Trophoblast cell (in vitro differentiated cells and primary cell): Measurements from ENCODE around the gene TEAD3.

ENCODE experiments used
- DNase-seq, 2 donors: peaks; one replicate each; pipeline ENCODE4 v3.0.0-alpha.2; 2016
- H2AFZ ChIP-seq: 2 replicates; pipeline ENCODE4 v1.6.1; 2013; ENCODE audit warnings: low read length, moderate library complexity, mild to moderate bottlenecking; ENCODE audit not compliant: insufficient read depth, poor library complexity
- H2AK5ac ChIP-seq: 2 replicates; pipeline ENCODE4 v1.6.1; 2013; ENCODE audit warnings: mild to moderate bottlenecking, low read length
- H2BK120ac ChIP-seq: 2 replicates; pipeline ENCODE4 v1.6.1; 2013; ENCODE audit warnings: low read length, mild to moderate bottlenecking, moderate library complexity; ENCODE audit not compliant: insufficient read depth, poor library complexity
- H2BK12ac ChIP-seq: 2 replicates; pipeline ENCODE4 v1.6.1; 2013; ENCODE audit warnings: mild to moderate bottlenecking, low read length, moderate library complexity
- H2BK5ac ChIP-seq: 2 replicates; pipeline ENCODE4 v1.6.1; 2013; ENCODE audit warnings: low read length, low read depth, moderate library complexity, mild to moderate bottlenecking; ENCODE audit not compliant: poor library complexity
- H3K14ac ChIP-seq: 2 replicates; pipeline ENCODE4 v1.6.1; 2013; ENCODE audit warnings: mild to moderate bottlenecking, low read length
- H3K18ac ChIP-seq: 2 replicates; pipeline ENCODE4 v1.6.1; 2013; ENCODE audit warnings: mild to moderate bottlenecking, low read length
- H3K23ac ChIP-seq: 2 replicates; pipeline ENCODE4 v1.6.1; 2013; ENCODE audit warnings: low read length
- H3K27ac ChIP-seq: 2 replicates; pipeline ENCODE4 v1.5.1; 2013; ENCODE audit warnings: low read depth, mild to moderate bottlenecking, inconsistent platforms, low read length, moderate library complexity
- H3K27me3 ChIP-seq: 2 replicates; pipeline ENCODE4 v1.6.1; 2013; ENCODE audit warnings: inconsistent platforms, mild to moderate bottlenecking, low read length, moderate library complexity; ENCODE audit not compliant: insufficient read depth
- H3K36me3 ChIP-seq, 2 experiments: 1 replicate in 1 of 2; 2 replicates in 1 of 2; pipeline ENCODE4 v1.6.1; 2013; ENCODE audit warnings: low read length in 2 of 2, mild to moderate bottlenecking in 2 of 2, moderate library complexity in 1 of 2; ENCODE audit not compliant: insufficient read depth in 2 of 2, control insufficient read depth in 1 of 2
- H3K4ac ChIP-seq: 2 replicates; pipeline ENCODE4 v1.6.1; 2013; ENCODE audit warnings: low read depth, mild to moderate bottlenecking, low read length, moderate library complexity
- H3K4me1 ChIP-seq, 2 experiments: 1 replicate in 1 of 2; 2 replicates in 1 of 2; pipeline ENCODE4 v1.6.1; 2013; ENCODE audit warnings: low read length in 2 of 2, mild to moderate bottlenecking in 2 of 2, moderate library complexity in 1 of 2; ENCODE audit not compliant: insufficient read depth in 2 of 2, control insufficient read depth in 1 of 2
- H3K4me2 ChIP-seq: 2 replicates; pipeline ENCODE4 v1.6.1; 2013; ENCODE audit warnings: inconsistent platforms, mild to moderate bottlenecking, low read length, moderate library complexity
- H3K4me3 ChIP-seq: 2 replicates; pipeline ENCODE4 v1.5.1; 2013; ENCODE audit warnings: mild to moderate bottlenecking, low read depth, low read length, inconsistent platforms
- H3K79me1 ChIP-seq: one replicate; pipeline ENCODE4 v1.6.1; 2013; ENCODE audit warnings: low read length
- H3K79me2 ChIP-seq: 2 replicates; pipeline ENCODE4 v1.6.1; 2013; ENCODE audit warnings: low read length, mild to moderate bottlenecking; ENCODE audit not compliant: control insufficient read depth, insufficient read depth, poor library complexity
- H3K9ac ChIP-seq: 2 replicates; pipeline ENCODE4 v1.6.1; 2013; ENCODE audit warnings: mild to moderate bottlenecking, low read length
- H3K9me3 ChIP-seq: 2 replicates; pipeline ENCODE4 v1.6.1; 2013; ENCODE audit warnings: low read depth, mild to moderate bottlenecking, control low read depth, inconsistent platforms, low read length; ENCODE audit not compliant: insufficient read depth
- H4K12ac ChIP-seq: 2 replicates; pipeline ENCODE4 v1.6.1; 2013; ENCODE audit warnings: low read depth, mild to moderate bottlenecking, low read length, moderate library complexity
- H4K8ac ChIP-seq: 2 replicates; pipeline ENCODE4 v1.6.1; 2013; ENCODE audit warnings: low read depth, mild to moderate bottlenecking, low read length, moderate library complexity
- H4K91ac ChIP-seq: one replicate; pipeline ENCODE4 v1.6.1; 2013; ENCODE audit warnings: low read depth, mild to moderate bottlenecking, low read length, moderate library complexity
- WGBS: extraction: QIAGEN DNeasy Blood & Tissue Kit; methylation state at CpG from one replicate; pipeline ENCODE4 v1.1.7; 2013; ENCODE audit warnings: missing lambda C conversion rate; ENCODE audit not compliant: insufficient read length, insufficient coverage; ENCODE audit errors: extremely low coverage; 5-methylcytosine and 5-hydroxymethylcytosine counted together

TEAD3 gene

DNA sequence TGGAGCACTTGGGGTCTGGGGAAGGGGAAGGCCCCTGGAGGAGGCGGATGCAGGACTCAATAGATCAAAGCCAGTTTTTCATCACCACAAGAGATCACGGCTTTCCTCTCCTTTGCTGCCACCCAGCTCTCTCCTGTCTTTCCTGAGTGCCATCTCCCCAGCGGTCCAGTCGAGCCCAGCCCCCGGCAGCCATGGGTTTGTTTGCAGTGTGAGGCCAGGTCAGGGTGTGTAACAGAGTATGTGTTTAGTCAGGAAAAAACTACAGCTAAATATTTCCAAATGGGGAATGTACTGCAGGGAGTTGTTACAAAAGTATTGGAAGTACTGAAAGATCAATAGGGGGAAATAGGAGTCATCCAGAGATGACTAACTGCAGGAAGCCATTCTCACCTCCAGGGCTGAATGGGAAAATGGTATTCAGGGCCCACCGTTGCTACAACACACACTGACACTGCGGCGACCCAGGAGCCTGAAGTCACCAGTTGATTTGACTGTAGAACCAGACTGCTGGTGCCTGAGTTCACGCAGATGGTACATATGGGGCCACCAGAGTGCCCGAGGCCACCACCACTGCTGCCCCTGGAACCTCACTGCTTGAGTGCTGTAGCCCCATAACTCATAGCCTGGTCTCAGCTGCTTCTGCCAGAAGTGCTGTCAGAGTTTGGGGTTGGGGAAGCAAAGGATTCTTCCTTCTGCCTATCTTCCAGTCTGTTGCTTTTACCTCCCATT, 68.3 kb downstream of the TEAD3 start:
- Histone ChIP-seq H3K4me3 (no peak overlapping the region), H2AK5ac (no peak overlapping the region), H3K79me2 (no peaks in the 10 kb centered on the region), H2BK12ac (no peak overlapping the region), H3K9ac (no peak overlapping the region), H3K36me3 (peaks cover 27 to 37% of the 10 kb centered on the region in 2 experiments), H2BK5ac (no peak overlapping the region), H3K18ac (no peak overlapping the region), H4K8ac (no peak overlapping the region), H2BK120ac (no peak overlapping the region), H3K4me2 (no peak overlapping the region), H4K91ac (no peak overlapping the region), H3K79me1 (no peaks in the 10 kb centered on the region), H3K27me3 (no peaks in the 10 kb centered on the region), H2AFZ (no peak overlapping the region), H3K23ac (no peak overlapping the region), H3K14ac (no peak overlapping the region), H3K4me1 (peaks cover 4 to 6% of the 10 kb centered on the region in 2 experiments), H3K9me3 (peaks cover 13% of the 10 kb centered on the region), H3K4ac (no peak overlapping the region), H3K27ac (no peak overlapping the region), H4K12ac (no peak overlapping the region)
- WGBS = no CpG with 5 or more reads among the region's 10 CpGs
- no peak for DNase-seq

DNA sequence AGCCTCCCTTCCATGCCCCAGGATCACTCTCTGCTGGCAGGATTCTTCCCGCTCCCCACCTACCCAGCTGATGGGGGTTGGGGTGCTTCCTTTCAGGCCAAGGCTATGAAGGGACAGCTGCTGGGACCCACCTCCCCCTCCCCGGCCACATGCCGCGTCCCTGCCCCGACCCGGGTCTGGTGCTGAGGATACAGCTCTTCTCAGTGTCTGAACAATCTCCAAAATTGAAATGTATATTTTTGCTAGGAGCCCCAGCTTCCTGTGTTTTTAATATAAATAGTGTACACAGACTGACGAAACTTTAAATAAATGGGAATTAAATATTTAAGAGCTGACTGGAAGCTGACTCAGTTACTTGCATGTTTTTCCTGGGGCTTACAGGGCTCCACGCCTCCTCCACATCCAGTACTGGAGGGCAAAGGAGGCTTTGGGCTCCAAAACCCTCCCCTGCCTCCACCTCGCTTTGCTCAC, 69.0 kb downstream of the TEAD3 start:
- no peaks in the 10 kb centered on the region for H3K79me2 ChIP-seq
- no peak overlapping the region for H3K9ac ChIP-seq
- no peak overlapping the region for H4K91ac ChIP-seq
- no CpG with 5 or more reads among the region's 9 CpGs for WGBS
- H3K18ac ChIP-seq = no peak overlapping the region
- no peak overlapping the region for H2BK12ac ChIP-seq
- no peak overlapping the region for H3K23ac ChIP-seq
- H3K4me2 ChIP-seq = no peak overlapping the region
- H3K9me3 ChIP-seq = peaks cover 13% of the 10 kb centered on the region
- no peak overlapping the region for H2BK5ac ChIP-seq
- no peak overlapping the region for H3K4ac ChIP-seq
- H3K36me3 ChIP-seq = peaks cover 27 to 39% of the 10 kb centered on the region in 2 experiments
- no peak overlapping the region for H2BK120ac ChIP-seq
- H4K8ac ChIP-seq = no peak overlapping the region
- no peaks in the 10 kb centered on the region for H3K79me1 ChIP-seq
- H3K27me3 ChIP-seq = no peaks in the 10 kb centered on the region
- DNase-seq = no peak
- H3K27ac ChIP-seq = no peak overlapping the region
- H3K4me1 ChIP-seq = peaks cover 4 to 6% of the 10 kb centered on the region in 2 experiments
- no peak overlapping the region for H2AK5ac ChIP-seq
- H3K14ac ChIP-seq = no peak overlapping the region
- H4K12ac ChIP-seq = no peak overlapping the region
- H3K4me3 ChIP-seq = no peak overlapping the region
- no peak overlapping the region for H2AFZ ChIP-seq

DNA sequence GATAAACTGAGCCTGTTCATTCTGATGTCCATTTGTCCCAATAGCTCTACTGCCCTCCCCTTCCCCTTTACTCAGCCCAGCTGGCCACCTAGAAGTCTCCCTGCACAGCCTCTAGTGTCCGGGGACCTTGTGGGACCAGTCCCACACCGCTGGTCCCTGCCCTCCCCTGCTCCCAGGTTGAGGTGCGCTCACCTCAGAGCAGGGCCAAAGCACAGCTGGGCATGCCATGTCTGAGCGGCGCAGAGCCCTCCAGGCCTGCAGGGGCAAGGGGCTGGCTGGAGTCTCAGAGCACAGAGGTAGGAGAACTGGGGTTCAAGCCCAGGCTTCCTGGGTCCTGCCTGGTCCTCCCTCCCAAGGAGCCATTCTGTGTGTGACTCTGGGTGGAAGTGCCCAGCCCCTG, 69.4 kb downstream of the TEAD3 start:
- Histone ChIP-seq H2BK12ac (no peak overlapping the region), H3K27me3 (no peaks in the 10 kb centered on the region), H3K14ac (no peak overlapping the region), H4K8ac (no peak overlapping the region), H3K79me1 (no peaks in the 10 kb centered on the region), H2AFZ (no peak overlapping the region), H2BK120ac (no peak overlapping the region), H2BK5ac (no peak overlapping the region), H3K36me3 (peaks cover 28 to 39% of the 10 kb centered on the region in 2 experiments), H3K79me2 (no peaks in the 10 kb centered on the region), H4K91ac (no peak overlapping the region), H3K18ac (no peak overlapping the region), H3K23ac (no peak overlapping the region), H2AK5ac (no peak overlapping the region), H3K4me3 (no peak overlapping the region), H3K4me1 (peaks cover 4 to 6% of the 10 kb centered on the region in 2 experiments), H3K27ac (no peak overlapping the region), H4K12ac (no peak overlapping the region), H3K9ac (no peak overlapping the region), H3K4me2 (no peak overlapping the region), H3K4ac (no peak overlapping the region), H3K9me3 (peaks cover 13% of the 10 kb centered on the region)
- no CpG with 5 or more reads among the region's 5 CpGs for WGBS
- no peak for DNase-seq

DNA sequence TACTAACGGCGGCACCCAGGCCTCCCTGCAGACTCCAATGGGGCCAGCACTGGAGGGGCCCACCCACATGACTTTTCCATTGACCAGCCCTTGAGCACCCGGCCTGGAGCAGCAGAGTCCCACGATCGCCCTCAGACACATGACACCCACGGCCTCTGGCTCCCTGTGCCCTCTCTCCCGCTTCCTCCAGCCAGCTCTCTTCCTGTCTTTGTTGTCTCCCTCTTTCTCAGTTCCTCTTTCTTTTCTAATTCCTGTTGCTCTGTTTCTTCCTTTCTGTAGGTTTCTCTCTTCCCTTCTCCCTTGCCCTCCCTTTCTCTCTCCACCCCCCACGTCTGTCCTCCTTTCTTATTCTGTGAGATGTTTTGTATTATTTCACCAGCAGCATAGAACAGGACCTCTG, 70.8 kb downstream of the TEAD3 start:
- DNase-seq = no peak
- Histone ChIP-seq H3K9ac (no peak overlapping the region), H3K27me3 (no peaks in the 10 kb centered on the region), H3K4me1 (peaks cover 4 to 6% of the 10 kb centered on the region in 2 experiments), H3K27ac (no peak overlapping the region), H2BK12ac (no peak overlapping the region), H3K14ac (no peak overlapping the region), H3K4me2 (no peak overlapping the region), H3K79me2 (no peaks in the 10 kb centered on the region), H2AK5ac (no peak overlapping the region), H3K4me3 (no peak overlapping the region), H3K9me3 (peaks cover 13% of the 10 kb centered on the region), H4K12ac (no peak overlapping the region), H2BK120ac (no peak overlapping the region), H2AFZ (no peak overlapping the region), H3K23ac (no peak overlapping the region), H3K18ac (no peak overlapping the region), H4K91ac (no peak overlapping the region), H4K8ac (no peak overlapping the region), H3K4ac (no peak overlapping the region), H3K79me1 (no peaks in the 10 kb centered on the region), H3K36me3 (peaks cover 37 to 47% of the 10 kb centered on the region in 2 experiments), H2BK5ac (no peak overlapping the region)
- no CpG with 5 or more reads among the region's 8 CpGs for WGBS
